Hematopoietic multipotent progenitor cell (in vitro differentiated cells): ENCODE data around the gene DCTN4. TPM values are rescaled to one million over a fixed set of nuclear protein-coding genes. Genes with fewer than 3 reads are reported as not detected.
"Not testable (repeated sequence)": the region's sequence is repeated elsewhere in the genome, so short reads cannot be mapped to it uniquely, and the experiment has no call there.

Source experiments
- DNase-seq, 3 donors: peaks; one replicate each; pipeline ENCODE4 v3.0.0-alpha.2; 2011 to 2015; ENCODE audit warnings: low read depth in 2 of 3, low spot score in 2 of 3
- total RNA-seq: library from RNA; depleted of rRNA; stranded (reverse); fragments of >200 nt; gene quantifications from one replicate; pipeline ENCODE4 v1.2.3, GENCODE V29; 2012

Gene DCTN4
- total RNA-seq, 1 donor = 33.4 TPM

GRCh38 chr5:150742455-150743141 lies 16.2 kb downstream of the DCTN4 start:
- DNase-seq = not testable (repeated sequence)

DNA sequence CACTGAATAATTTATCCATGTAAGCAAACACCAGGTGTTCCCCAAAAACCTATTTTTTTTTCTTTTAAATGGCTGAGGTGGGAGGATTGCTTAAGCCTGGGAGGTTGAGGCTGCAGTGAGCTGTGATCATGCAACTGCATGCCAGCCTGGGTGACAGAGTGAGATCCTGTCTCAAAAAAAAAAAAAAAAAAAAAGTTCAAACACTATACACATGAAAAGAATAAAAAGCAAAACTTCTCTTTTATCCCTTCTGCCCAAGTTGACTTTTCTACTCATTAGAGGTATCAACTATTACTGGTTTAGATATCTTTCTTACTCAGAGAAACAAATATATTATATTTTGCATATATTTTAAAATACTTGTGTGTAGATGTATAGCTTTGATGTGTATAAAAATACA lies 17.8 kb downstream of the DCTN4 start:
- DNase-seq = no peak

DNA sequence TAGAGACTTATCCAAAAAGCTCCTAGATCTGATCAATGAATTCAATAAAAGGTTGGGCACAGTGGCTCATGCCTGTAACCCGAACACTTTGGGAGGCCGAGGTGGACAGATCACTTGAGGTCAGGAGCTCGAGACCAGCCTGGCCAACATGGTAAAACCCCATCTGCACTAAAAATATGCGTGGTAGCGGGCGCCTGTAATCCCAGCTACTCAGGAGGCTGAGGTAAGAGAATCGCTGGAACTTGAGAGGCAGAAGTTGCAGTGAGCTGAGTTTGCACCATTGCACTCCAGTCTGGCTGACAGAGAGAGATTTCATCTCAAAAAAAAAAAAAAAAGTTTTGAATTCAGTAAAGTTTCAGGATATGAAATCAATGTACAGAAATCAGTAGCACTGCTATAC lies 20.0 kb downstream of the DCTN4 start:
- no peak for DNase-seq

DNA sequence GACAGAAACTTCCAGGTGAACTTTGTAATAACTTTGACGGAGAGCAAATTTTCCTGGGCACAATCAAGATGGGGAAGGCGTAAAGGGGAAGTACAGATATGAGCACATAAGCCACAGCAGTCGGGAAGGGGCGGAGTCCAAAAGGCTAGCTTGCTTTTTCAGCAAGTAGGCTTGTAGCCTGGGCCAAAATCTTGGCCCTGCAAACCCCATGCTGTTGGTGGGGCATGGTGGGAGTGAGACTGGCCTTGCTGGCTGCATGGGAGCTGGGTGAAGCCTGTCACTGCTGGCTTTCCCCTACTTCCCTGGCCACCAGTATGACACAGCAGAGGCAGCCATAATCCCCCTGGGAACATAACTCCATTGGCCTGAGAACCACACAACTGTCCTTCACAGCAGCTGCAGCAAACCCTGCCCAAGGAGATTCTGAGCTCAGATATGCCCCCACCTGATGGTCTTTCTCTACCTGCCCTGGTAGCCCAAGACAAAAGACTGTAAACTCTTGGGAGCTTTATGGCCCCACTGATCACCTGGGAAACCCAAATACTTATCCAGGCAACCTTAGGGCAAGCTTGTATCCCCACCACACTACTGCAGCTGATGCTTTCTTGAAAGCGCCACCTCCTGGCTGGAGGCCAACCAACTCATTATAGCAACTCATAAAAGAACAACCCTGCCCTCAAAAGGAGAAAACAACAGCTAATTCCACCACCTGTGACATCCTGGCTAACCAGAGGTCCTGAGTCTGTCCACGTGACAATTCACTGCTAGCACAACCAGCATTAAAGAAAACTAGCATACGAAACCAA lies 24.0 kb downstream of the DCTN4 start:
- peak in 1 of 3 donors; percentile 25 for DNase-seq

DNA sequence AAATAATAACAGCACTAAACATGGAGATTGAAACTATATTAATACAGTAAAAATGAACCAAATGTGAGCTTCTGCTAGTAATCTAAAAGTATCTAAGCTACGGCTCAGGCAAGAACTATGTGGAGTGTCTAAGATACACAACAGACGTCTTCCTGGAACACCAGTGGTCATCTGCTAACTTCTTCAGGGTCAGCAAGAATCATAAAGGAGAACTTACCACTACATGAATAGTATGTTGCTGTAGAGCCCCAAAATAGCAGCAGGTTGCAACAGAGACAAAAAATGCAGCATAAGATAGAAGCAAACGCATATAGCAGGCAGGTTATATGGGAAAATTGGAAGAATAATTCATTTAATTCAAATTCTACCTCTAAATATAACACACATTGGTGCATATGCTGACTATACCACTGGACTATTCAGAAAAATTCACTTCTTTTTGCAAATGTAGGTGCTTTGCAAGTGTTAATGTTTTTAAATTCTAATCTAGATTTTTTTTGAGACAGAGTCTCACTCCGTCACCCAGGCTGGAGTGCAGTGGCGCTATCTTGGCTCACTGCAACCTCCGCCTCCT lies 27.1 kb downstream of the DCTN4 start:
- DNase-seq = no peak

GRCh38 chr5:150729859-150730258 lies 29.0 kb downstream of the DCTN4 start:
- DNase-seq = no peak

DNA sequence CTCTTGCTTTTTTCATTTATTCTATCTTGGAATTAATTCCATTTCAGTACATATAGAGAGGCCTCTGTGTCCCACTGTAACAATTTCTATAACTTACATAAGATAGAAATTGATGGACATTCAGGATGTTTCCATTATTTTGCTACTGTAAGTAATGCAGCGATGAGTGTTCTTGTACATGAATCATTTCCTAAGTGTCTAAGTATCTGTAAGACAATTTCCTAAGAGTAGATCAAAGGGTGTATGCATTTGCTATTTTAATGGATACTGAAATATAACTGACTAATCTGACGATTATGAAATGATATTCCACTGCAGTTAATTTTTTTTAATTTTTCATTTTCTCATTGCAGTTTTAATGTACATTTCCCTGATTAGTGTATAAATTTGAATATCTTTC lies 35.0 kb downstream of the DCTN4 start:
- DNase-seq = no peak

DNA sequence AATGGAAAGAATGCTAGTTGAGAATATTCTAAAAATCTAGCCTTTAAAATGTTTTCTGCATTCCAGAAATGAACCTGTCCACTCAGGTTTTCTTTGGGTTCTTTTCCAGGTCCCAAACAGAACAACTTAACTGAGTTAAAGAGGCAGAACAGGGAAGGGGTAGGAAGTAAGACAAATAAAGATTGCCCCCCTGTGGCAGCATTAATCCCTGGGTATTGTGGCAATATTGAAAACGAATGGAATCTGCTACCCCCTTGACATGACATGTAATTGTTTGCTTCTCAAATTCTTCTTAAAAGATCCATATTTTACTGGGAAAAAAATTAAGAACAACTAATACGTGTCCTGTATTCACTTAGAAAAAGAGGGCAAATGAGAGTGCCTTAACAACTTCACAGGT lies 48.7 kb downstream of the DCTN4 start:
- DNase-seq = peak in 2 of 3 donors; percentile 22 to 49

- DNase-seq = no peak
Observed at GRCh38 chr5:150706776-150707390, 51.9 kb downstream of the DCTN4 start.

DNA sequence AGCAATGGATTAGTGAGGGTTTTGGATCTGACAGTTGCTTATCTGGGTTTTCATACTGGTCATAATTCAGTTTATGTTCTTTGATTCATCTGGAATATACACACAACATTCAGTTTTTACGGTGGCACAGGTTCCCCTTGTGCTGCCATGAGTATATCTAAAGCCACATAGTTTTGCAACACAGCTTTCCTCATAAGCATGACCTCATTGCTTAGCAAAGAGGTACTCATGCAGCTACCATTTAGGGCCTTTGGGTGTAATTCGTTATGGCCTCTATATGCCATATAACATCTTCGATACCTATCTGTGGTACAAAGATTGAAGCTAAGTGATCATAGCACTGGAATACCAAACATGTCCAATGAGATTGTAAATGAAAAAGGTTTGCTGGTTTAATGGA lies 55.1 kb downstream of the DCTN4 start:
- no peak for DNase-seq

DNA sequence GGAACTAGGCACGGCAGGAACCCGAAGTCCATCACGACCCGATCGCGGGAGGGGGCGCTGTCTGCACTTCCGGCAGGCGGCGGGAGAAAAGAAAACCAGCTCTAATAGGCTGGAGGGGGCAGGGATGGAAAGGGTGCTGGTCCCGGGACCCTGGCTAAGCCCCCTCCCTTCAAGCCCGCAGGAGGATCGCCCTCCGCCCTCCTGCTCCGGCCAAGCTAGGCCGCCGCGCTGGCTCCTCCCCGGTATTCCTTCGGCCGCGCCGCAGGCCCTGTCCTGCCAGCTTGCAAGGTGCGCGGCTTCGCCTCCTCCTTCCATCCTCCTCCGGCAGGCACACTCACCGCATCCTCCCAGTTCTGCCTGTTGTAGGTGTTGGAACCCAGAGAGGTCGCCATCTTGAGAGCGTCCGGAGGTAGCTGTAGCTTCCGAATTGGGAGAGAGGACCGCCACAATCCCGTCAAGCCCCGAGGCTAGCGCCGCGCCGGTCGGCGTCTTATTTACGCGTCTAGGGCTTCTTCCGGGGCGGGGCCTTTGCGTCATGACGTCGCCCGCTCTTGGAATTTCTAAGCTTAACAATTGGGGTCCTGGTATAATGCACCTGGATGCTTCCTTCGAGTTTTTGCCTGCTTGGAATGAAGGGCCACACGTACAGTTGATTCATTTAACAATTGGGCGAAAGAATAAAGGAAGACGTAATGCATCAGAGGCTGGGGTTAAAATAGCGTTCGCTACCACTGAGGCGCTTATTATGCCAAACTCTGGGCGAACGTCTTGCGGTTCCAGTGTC lies 58.0 kb downstream of the DCTN4 start, which contains the start of gene RBM22:
Gene RBM22, minus strand, starts transcription at position 469 of the 784 bp plus-strand sequence. Its CDS starts 77 bp downstream, at position 392.
- DNase-seq = peak; percentile 85 to 96 (median 92)

- DNase-seq = no peak
Observed at GRCh38 chr5:150700246-150700593, 58.6 kb downstream of the DCTN4 start.

GRCh38 chr5:150694612-150695011 lies 64.2 kb downstream of the DCTN4 start:
- DNase-seq = peak in 2 of 3 donors; percentile 40 to 71

DNA sequence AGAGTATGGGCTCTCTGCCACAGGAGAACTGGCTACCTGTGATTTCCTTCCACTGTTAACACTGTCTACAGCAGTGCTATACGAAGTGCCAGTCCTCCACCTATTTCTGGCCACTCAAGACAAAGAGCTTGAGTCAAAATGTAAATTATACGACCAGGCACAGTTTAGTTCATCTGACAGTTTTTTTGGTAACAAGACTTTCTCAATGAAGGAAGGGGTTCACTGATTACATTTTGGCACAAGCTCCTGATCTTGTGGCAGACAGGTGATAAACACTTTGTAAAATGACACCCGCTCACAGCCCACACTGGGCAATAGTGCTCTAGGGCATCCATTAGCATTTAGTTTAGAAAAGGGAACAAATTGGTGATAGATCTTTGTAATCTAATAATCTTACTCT lies 66.5 kb downstream of the DCTN4 start:
- DNase-seq = no peak

GRCh38 chr5:150690760-150691159 lies 68.1 kb downstream of the DCTN4 start:
- no peak for DNase-seq

DNA sequence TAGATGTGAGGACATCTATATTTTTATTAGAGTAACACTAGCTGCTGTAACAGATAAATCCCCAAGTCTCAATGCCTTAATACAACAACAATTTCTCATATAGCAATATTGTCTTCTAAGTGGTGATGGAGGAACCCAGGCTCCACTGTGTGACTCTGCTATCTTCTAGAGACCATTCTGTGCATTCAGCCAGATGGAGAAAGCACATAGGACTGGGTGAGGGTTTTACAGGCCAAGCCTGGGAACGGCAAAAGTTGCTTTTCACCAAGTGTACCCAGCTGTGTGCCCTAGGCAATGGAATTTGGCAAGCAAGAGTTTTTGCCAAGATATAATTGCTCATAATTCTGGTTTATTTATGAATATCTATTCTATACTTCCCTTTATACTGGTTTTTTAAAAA lies 69.7 kb downstream of the DCTN4 start:
- DNase-seq = no peak

- no peak for DNase-seq
Observed at GRCh38 chr5:150676578-150676977, 82.2 kb downstream of the DCTN4 start.

- DNase-seq = no peak
Observed at GRCh38 chr5:150675069-150675468, 83.7 kb downstream of the DCTN4 start.

- DNase-seq = no peak
Observed at GRCh38 chr5:150674341-150674821, 84.4 kb downstream of the DCTN4 start.

DNA sequence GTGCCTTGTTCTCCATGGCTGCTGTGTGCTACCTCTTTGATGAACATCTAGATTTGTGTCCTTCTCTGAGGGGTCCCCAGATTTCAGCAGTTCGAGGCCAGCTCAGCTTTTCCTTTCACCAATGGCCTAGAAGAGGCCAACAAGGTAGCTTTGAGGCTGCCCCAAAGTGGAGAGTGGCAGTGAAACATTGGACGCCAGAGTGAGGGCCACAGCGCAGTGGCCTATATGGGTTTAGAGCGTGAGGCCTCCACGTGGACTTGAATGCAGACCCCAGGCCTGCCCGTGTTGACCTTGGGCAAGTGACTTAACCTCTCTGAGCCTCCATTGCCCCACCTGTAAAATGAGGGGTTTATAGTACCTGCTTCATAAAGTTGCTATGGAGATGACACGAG lies 85.9 kb downstream of the DCTN4 start:
- DNase-seq = no peak
